Stimulated activated CD8-positive, alpha-beta memory T cell treated with anti-CD3 and anti-CD28 coated beads, Interleukin-15, amount 100 ng/mL, for 48 hours (primary cell): ENCODE results near the gene TIGD3.

Source experiments
- DNase-seq, 2 donors: peaks; one replicate each; pipeline ENCODE4 v3.0.0-alpha.2; 2020; ENCODE audit warnings: low read depth in 2 of 2

The TIGD3 gene

GRCh38 chr11:65390099-65390941 is 35.8 kb downstream of the TIGD3 start:
- DNase-seq: no peak

DNA sequence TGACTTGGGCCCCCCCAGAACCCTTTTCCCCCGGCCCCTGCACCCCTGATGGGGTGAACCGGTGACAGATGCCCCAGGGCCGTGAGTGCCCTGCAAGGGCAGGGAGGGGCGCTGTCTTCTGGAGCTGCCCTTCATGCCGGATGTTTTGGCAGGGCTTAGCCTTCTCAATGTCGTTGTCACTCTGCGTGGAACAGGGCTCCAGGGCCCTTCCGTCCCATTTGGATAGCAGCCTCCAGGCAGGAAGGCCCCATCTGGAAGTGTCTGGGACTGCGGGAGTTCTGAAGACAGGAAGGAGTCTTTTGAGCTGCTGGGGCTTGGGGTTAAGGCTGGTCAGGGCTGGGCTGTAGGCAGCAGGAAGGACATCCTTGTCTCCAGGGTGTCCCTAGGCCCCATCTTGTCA is 36.4 kb downstream of the TIGD3 start:
- DNase-seq: no peak

DNA sequence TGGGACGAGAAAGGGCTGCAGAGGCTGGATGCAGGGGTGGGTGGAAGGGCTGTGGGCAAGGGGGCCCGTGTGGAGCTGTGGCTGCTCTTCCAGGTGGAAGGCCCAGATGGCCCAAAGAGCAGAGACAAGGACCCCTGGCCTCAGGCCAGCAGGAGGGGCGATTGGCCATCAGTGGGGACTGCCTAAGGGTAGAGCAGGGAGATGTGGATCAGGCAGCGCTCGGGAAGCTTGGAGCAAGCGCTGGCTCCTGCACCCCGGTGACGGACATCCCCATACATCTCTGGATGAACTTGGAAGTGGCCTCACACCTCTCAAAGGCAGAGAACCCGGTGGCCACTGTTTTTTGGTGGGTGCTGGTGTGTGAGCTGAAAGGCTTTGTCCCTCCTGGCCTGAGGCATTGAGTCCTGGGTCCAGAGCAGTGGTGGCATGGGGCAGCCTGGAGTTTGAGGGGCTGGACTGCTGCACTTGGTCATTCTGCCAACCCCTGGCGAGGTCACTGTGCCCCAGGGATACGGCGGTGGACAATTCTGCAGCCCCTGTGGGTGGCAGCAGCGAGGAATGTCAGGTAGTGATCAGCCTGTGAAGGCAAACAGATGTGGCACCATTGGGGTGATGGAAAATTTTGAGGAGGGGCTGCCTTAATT is 37.8 kb downstream of the TIGD3 start:
- no peak for DNase-seq

- DNase-seq: no peak
Measured at GRCh38 chr11:65392899-65393298, 38.3 kb downstream of the TIGD3 start.

DNA sequence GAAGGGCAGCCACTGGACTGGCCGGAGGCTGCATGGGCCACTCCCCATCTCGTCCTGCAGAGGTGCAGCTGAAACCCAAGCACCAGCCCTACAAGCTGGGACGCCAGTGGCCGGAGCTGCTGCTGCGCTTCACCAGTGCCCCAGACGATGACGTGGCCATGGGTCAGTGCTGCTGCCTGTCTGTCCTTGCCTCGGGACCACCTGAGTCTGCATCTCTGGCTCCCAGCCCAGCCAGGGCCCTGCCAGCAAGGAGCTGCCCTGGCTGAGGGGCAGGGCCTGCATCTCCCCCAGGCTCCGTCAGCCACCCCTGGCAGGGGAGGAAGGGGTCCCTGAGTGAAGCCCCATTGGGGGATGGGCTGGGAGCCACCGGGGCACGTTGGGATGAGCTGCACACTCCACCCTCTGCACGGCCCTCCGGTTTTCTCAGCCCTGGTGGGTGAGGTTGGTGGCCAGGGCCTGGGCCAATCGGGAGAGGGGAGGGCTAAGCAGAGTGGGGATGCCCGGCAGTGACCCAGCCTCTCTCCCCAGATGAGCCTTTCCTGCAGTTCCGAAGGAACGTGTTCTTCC is 39.0 kb downstream of the TIGD3 start:
- no peak for DNase-seq

DNA sequence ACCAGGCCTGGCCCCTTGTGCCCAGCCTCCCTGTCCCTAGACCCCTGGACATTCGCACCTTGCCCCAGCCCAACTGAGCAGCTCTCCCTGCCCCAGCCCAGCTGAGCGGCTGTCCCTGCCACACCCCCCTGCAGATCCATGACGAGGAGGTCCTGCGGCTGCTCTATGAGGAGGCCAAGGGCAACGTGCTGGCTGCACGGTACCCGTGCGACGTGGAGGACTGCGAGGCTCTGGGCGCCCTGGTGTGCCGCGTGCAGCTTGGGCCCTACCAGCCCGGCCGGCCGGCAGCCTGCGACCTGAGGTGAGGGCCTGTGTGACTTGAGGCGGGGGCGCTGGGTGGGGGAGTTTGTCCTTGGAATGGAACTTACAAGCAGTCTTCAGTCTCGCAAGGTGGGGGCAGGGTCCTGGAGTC is 39.6 kb downstream of the TIGD3 start:
- no peak for DNase-seq

- DNase-seq: no peak
Measured at GRCh38 chr11:65395961-65396530, 41.5 kb downstream of the TIGD3 start.

DNA sequence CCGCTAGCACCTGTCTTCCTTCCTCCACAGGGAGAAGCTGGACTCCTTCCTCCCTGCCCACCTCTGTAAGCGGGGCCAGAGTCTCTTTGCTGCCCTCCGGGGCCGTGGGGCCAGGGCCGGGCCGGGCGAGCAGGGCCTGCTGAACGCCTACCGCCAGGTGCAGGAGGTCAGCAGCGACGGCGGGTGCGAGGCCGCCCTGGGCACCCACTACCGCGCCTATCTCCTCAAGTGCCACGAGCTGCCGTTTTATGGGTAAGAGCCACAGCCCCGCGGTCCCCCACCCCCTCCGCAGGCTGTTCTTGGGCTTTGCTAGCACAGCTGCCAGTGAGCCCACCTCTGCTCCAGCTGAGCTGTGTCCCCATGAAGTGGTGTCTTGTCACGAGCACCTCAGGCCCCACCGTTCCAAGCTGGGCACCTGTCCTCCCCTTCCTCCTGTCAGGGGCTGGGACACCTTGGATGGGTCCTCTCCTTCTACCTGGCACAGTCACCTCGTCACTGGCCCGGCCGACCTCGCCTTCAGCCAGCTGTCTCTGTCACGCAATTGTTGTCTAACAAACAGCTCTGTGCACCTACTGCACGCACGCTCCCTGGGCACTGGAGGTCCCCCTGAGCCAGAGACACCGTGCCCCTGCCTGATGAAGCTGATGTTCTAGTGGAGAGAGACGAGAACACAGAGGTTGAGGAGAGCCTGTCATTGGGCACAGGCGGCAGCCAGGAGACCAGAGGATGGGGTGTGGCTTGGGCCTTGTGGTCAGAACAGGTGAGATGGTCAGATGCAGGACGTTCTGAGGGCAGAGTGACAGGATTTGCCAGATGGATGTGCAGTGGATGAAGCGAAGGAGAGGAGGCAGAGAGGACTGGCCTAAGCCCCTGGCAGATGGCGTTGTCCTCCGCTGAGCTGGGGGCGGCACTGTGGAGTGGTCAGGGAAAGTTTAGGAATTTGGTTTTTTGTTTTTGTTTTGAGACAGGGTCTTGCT is 42.5 kb downstream of the TIGD3 start:
- no peak for DNase-seq

GRCh38 chr11:65398362-65398910 is 43.9 kb downstream of the TIGD3 start:
- DNase-seq: no peak

DNA sequence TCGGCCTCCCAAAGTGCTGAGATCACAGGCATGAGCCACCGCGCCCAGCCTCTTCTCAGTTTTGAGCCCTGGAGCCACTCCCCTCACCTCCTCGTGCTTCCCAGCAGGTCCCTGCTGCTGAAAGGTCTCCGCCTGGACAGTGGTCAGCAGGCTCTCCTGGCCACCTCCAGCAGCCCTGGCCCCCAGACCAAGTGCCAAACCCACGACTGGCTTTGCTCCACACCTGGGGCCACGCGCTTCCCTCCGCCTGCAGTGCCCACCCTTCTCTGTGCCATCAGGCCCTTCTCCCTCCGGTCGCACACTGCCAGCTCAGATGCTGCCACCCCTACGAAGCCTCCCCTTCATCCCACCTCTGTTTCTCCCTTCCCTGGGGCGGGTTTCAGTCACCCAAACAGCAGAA is 44.7 kb downstream of the TIGD3 start:
- DNase-seq: no peak

GRCh38 chr11:65399845-65400244 is 45.3 kb downstream of the TIGD3 start:
- DNase-seq: no peak

GRCh38 chr11:65400307-65401072 is 45.9 kb downstream of the TIGD3 start:
- DNase-seq: no peak

DNA sequence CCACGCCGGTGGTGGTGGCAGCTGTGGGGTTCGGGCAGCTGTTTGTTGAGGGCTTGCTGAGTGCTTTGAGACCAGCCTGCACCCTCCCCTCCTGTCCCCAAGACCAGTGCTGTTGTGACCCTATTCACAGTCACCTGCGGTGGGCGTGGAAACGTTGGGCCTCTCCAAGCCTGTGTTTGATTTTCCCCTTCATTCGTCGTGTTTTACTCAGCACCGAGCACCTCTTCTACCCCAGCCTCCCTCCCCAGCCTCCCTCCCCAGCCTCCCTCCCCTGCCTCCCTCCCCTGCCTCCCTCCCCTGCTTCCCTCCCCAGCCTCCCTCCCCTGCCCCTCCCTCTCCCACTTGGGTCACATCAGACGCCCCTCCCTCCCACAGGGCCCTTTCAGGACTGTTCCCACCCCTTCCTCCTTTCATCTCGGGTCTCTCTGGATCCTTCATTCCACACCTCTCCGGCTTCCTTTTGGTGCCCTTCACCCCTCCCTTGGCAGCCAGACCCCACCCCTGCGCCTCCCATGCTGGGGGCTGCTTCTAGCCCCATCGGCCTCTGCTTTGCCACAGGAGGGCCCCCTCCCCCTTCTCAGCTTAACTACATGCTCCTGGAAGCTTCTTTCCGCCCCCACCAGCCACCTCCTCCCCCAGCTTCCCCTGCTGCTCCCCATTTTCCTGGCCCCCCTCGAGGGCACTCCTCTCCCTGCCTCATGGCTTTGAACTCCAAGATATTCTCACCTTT is 46.7 kb downstream of the TIGD3 start:
- DNase-seq: no peak

DNA sequence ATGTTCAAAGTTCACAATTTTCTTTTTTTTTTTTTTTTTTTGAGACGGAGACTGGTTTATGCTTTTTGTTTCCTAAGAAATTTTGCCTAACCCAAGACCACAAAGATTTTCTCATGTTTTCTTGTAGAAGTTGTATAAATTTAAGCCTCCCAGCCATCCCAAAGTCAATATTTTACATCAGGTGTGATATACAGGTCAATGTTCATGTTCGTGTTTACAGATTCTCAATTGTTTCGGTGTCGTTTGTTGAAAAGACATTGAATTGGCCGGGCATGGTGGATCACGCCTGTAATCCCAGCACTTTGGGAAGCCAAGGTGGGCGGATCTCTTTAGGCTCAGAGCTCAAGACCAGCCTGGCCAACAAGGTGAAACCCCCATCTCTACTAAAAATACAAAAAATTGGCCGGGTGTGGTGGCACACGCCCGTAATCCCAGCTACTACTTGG is 47.3 kb downstream of the TIGD3 start:
- no peak for DNase-seq

DNA sequence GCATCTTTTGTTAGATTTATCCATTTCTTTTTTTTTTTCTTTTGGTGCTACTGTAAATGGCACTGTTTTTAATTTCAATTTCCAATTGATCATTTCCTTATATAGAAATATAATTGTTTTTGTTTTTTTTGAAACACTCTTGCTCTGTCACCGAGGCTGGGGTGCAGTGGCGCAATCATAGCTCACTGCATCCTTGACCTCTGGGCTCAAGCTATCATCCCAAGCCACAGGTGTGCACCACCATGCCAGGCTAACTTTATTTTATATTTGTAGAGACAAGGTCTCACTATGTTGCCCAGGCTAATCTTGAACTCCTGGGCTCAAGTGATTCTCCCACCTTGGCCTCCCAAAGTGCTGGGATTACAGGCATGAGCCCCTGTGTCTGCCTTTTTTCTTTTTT is 48.2 kb downstream of the TIGD3 start:
- no peak for DNase-seq

- no peak for DNase-seq
Measured at GRCh38 chr11:65403607-65404121, 49.1 kb downstream of the TIGD3 start.

DNA sequence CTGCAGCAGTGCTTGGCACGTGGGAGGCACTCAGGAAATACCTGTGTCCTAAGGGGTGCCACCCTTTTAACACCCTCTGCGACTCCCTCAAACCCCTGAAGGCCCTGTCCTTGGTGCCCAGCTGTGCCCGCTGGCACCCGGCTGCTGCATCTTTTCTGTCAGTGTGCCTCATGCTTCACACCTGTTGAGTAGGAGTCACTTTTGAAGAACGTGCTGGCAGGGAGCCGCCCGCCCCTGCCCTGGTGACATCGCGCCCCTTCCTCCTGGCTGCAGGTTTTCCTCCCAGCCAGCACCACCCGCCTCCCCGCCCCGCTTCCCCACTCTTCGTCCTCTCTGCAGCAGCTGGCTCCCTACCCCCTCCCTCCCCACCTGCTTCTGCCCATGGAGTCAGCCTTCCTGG is 49.7 kb downstream of the TIGD3 start:
- no peak for DNase-seq

DNA sequence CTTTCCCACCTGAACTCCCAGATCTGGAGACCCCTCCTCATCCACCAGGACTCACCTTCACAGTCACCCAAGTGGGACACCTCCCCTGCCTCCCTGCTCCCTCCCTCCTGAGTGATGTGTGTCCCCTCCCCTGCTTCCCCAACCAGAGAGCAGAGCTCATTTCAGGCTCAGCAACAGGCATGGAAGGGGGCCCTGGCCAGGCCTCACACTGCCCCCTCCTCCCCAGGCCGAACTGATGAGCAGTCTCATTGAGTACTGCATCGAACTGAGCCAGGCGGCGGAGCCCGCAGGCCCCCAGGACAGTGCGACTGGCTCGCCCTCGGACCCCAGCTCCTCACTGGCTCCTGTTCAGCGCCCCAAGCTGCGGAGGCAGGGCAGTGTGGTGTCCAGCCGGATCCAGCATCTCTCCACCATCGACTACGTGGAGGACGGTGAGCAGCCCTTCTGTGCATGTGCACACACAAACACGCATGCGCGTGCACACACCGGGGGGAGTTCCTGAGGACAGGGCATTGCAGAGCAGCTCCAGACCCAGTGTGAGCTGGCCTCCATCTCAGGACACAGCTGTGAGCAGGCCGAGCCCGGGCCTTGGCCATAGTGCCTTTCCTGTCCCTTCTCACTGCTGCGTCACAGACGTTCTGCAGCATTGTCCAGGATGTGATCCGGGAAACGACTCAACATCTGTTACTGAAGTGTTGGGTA is 50.2 kb downstream of the TIGD3 start:
- no peak for DNase-seq
